ENCODE data around the gene C12orf57.
"Not testable (repeated sequence)": the region's sequence is repeated elsewhere in the genome, so short reads cannot be mapped to it uniquely, and the experiment has no call there.

The C12orf57 gene

GRCh38 chr12:6943722-6944380 is at the start of gene C12orf57, which contains the start of gene RNU7-1:
C12orf57 (plus strand) TSS chr12:6944022; CDS start chr12:6944122, 100 bp downstream.
RNU7-1 (plus strand) TSS chr12:6943816.
- no peak for DNase-seq (ENCODE audit: low read depth)

GRCh38 chr12:6894321-6894720 is 49.5 kb upstream of the C12orf57 start:
- no peak for DNase-seq (ENCODE audit: low read depth)

GRCh38 chr12:6896846-6897435 is 46.9 kb upstream of the C12orf57 start:
- no peak for DNase-seq (ENCODE audit: low read depth)

GRCh38 chr12:6899427-6899826 is 44.4 kb upstream of the C12orf57 start:
- DNase-seq (ENCODE audit: low read depth): no peak

- no peak for DNase-seq (ENCODE audit: low read depth)
Observed at GRCh38 chr12:6899837-6900519, 43.8 kb upstream of the C12orf57 start.

- DNase-seq (ENCODE audit: low read depth): no peak
Observed at GRCh38 chr12:6902448-6902847, 41.4 kb upstream of the C12orf57 start.

- no peak for DNase-seq (ENCODE audit: low read depth)
Observed at GRCh38 chr12:6903722-6904121, 40.1 kb upstream of the C12orf57 start.

GRCh38 chr12:6904280-6905276 is 39.2 kb upstream of the C12orf57 start, which contains the start of gene LRRC23:
LRRC23 (plus strand) TSS chr12:6904822; CDS start chr12:6905634, 812 bp downstream.
- DNase-seq (ENCODE audit: low read depth): peak; percentile 72

- no peak for DNase-seq (ENCODE audit: low read depth)
Observed at GRCh38 chr12:6905414-6906040, 38.3 kb upstream of the C12orf57 start.

- not testable (repeated sequence) for DNase-seq (ENCODE audit: low read depth)
Observed at GRCh38 chr12:6908141-6908540, 35.7 kb upstream of the C12orf57 start.

GRCh38 chr12:6909421-6910145 is 34.2 kb upstream of the C12orf57 start:
- no peak for DNase-seq (ENCODE audit: low read depth)

GRCh38 chr12:6912164-6912935 is 31.5 kb upstream of the C12orf57 start:
- no peak for DNase-seq (ENCODE audit: low read depth)

- no peak for DNase-seq (ENCODE audit: low read depth)
Observed at GRCh38 chr12:6914246-6914946, 29.4 kb upstream of the C12orf57 start, which contains the start of gene ENO2. ENO2 (plus strand) TSS chr12:6914580; CDS start chr12:6915833, 1,253 bp downstream.

GRCh38 chr12:6914947-6915788 is 28.7 kb upstream of the C12orf57 start:
- no peak for DNase-seq (ENCODE audit: low read depth)

GRCh38 chr12:6915789-6916285 is 28.0 kb upstream of the C12orf57 start:
- DNase-seq (ENCODE audit: low read depth): no peak

- no peak for DNase-seq (ENCODE audit: low read depth)
Observed at GRCh38 chr12:6916426-6917200, 27.2 kb upstream of the C12orf57 start.
